ENCODE results near the gene GOLIM4.

GOLIM4 gene

DNA sequence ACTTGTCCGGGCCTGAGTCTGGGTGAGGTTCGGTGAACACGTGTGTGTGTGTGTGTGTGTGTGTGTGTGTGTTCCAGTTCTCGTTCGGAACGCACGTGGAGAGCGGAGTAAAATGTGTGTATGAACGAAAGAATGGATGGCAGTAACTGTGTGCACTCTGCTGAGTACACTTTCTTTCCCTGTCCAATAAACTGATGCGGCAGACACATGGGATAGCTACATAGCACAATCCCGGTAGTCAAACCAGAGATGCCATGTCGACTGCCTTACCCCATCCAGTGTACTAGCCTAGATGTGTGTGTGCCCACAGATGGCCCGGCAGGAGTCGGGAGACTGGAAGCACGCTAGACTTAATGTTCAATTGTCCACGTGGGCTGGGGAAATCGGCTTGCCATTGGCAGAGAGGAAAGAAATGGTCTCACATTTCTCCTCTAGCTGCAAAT, 507 bp upstream of the GOLIM4 start:
- DNase-seq (ENCODE audit: low read depth), result peak; percentile 92

DNA sequence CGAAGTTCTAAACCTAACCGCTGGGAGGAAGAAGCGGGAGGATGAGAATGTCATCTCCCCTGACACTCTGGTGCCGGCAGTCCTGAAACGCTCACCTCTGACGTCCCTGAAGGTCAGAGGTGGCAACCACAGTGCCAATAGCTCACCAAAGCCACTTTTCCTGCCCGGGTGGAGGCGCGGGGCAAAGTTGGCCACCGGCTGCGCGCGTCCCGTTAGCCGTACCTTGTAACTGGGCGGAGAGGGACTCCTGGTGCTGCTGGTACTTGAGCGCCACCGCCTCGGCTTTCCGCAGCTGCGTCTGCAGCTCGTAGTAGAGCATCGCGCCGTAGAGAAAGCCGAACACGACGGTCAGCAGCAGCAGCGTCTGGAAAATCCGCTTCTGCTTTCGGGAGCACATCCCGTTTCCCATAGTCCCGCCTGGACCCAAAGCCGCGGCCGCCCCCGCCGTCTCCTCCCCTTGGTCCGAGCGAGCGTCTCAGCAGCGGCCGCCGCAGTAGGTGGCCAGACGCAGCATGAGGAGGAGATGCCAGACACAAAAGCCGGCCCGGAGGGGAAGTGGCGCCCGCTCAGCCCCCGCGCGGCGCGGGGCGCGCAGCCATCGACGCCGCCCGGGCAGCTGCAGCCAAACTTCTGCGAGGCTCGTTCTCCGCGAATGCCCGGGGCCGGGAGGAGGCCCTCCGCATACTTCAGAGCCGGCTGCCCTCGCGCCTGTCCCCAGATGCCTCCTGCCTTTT, 680 bp downstream of the GOLIM4 start:
- TF ChIP-seq CTCF (conservative IDR thresholded peaks at IDR 0.05; ENCODE audit: low read length), result peak; percentile 45
- peak; percentile 55 for DNase-seq (ENCODE audit: low read depth)
- H3K4me3 ChIP-seq (ENCODE audit: low read length), result peak overlapping the region; percentile 91

More for the DNA sequence above, 507 bp upstream of the GOLIM4 start:
- peak overlapping the region; percentile 91 for H3K4me3 ChIP-seq (ENCODE audit: low read length)
- TF ChIP-seq CTCF (conservative IDR thresholded peaks at IDR 0.05; ENCODE audit: low read length), result no peak

- no peak for TF ChIP-seq CTCF (conservative IDR thresholded peaks at IDR 0.05; ENCODE audit: low read length)
- peak; percentile 65 for DNase-seq (ENCODE audit: low read depth)
- peak overlapping the region; percentile 91 for H3K4me3 ChIP-seq (ENCODE audit: low read length)
Observed at GRCh38 chr3:168094580-168094876, 1.2 kb downstream of the GOLIM4 start.

GRCh38 chr3:168093790-168094189, 1.9 kb downstream of the GOLIM4 start:
- peak overlapping the region; percentile 91 for H3K4me3 ChIP-seq (ENCODE audit: low read length)
- no peak for TF ChIP-seq CTCF (conservative IDR thresholded peaks at IDR 0.05; ENCODE audit: low read length)
- no peak for DNase-seq (ENCODE audit: low read depth)

GRCh38 chr3:168093229-168093628, 2.5 kb downstream of the GOLIM4 start:
- no peak for DNase-seq (ENCODE audit: low read depth)
- H3K4me3 ChIP-seq (ENCODE audit: low read length), result peak overlapping the region; percentile 91
- TF ChIP-seq CTCF (conservative IDR thresholded peaks at IDR 0.05; ENCODE audit: low read length), result no peak

GRCh38 chr3:168091941-168092340, 3.8 kb downstream of the GOLIM4 start:
- no peak for DNase-seq (ENCODE audit: low read depth)
- TF ChIP-seq CTCF (conservative IDR thresholded peaks at IDR 0.05; ENCODE audit: low read length), result no peak
- no peak overlapping the region for H3K4me3 ChIP-seq (ENCODE audit: low read length)

DNA sequence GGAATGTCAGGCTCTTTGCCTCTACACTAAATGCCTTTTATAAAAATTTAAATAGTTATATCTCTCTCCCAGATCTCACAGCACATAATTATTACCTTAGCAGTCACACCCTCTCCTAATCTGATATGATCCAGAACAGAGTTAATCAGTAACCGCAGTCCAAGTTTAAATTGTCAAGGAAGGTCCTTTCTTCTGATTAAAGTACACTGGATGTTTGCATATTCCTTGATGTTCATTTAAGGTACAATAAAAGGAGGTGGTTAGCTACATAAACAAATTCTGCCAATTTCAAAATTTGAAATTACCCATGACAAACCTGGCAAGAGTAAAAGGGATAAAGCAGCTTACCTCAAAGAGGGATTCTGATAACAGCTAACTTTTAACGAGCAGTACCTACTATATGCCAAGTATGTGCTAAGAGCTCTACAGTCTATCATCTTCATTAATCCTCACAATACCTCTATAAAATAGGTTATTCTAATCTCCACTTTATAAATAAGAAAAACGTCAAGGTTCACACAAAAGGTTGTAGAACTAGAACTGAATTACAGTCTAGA, 4.3 kb downstream of the GOLIM4 start:
- DNase-seq (ENCODE audit: low read depth), result no peak
- no peak overlapping the region for H3K4me3 ChIP-seq (ENCODE audit: low read length)
- TF ChIP-seq CTCF (conservative IDR thresholded peaks at IDR 0.05; ENCODE audit: low read length), result no peak
